ENCODE results near the gene IQGAP3. TPM values are rescaled to one million over a fixed set of nuclear protein-coding genes. Genes with fewer than 3 reads are reported as not detected.

IQGAP3 gene
- total and polyA plus RNA-seq, 2 donors (not counting 1 experiment from before 2014, with no cell fraction given), result 0.07 to 0.12 TPM

DNA sequence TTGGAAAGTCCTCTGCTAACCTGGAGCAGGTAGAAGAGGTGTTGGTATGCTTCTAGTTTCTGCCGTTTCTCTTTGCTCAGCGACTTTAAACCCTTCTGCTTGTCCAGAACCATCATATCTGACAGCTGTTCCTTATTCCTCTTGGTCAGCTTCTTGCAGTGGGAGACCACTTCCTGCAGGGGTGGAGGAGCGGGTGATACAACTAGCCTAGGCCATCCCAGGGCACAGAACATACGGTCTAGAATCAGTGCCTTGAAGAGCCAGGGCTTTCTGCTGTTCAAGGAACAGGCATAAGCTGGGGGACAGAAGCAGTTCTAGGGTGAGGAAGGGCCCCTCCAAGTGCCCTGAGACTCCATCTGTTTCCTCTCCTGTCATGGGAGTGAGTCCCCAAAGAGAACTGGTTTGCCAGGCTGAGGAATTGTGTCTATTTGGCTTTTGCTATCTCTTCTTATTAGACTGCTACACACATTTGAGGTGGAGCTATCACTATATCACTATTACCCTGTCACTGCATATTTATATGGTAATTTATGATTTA, 32.5 kb downstream of the IQGAP3 start:
- H3K4me2 ChIP-seq (replicated peaks; ENCODE audit: low read depth, low read length, poor library complexity, severe bottlenecking), result no peak overlapping the region
- H3K27me3 ChIP-seq (replicated peaks in 1 of 4; ENCODE audit: control extremely low read depth in 1 of 4, control insufficient read depth in 3 of 4, insufficient read depth in 4 of 4, low read length in 3 of 4), result no peaks in the 10 kb centered on the region
- Mint-ChIP-seq H3K27ac (no peak overlapping the region), H3K27me3 (no peaks in the 10 kb centered on the region), H3K9me3 (ENCODE audit: insufficient read depth) (no peaks in the 10 kb centered on the region), H3K4me3 (no peak overlapping the region), H3K4me1 (no peaks in the 10 kb centered on the region)
- no peaks in the 10 kb centered on the region for H3K4me1 ChIP-seq (ENCODE audit: control insufficient read depth in 2 of 2, insufficient read depth in 2 of 2, low read length in 2 of 2)
- H3K27ac ChIP-seq (ENCODE audit: low read length in 2 of 2), result no peak overlapping the region
- no peaks in the 10 kb centered on the region for H3K9me3 ChIP-seq (ENCODE audit: control extremely low read depth in 1 of 3, control insufficient read depth in 2 of 3, insufficient read depth in 1 of 3, low read length in 2 of 3)
- ATAC-seq (ENCODE audit: low read depth) (no peak), DNase-seq (no peak)
- H4K20me1 ChIP-seq (ENCODE audit: control insufficient read depth, insufficient read depth, low read length, poor library complexity, severe bottlenecking), result no peaks in the 10 kb centered on the region
- no peak overlapping the region for H3K4me3 ChIP-seq (ENCODE audit: control extremely low read depth in 1 of 5, extremely low read depth in 1 of 5, insufficient read depth in 1 of 5, low read depth in 2 of 5, low read length in 4 of 5)
- ChIA-PET CTCF (no interaction called here), POLR2A (no interaction called here)
- H3K79me2 ChIP-seq (ENCODE audit: control insufficient read depth, insufficient read depth, low read length), result no peaks in the 10 kb centered on the region
- no peak overlapping the region for H3K9ac ChIP-seq (ENCODE audit: low read length)
- intact Hi-C loops (cut with micrococcal nuclease), result no loop called here
- no peak overlapping the region for H2AFZ ChIP-seq (ENCODE audit: insufficient read depth, low read depth, low read length, poor library complexity, severe bottlenecking)
- no peaks in the 10 kb centered on the region for H3K36me3 ChIP-seq (replicated peaks in 1 of 2; ENCODE audit: control extremely low read depth in 1 of 2, control insufficient read depth in 1 of 2, extremely low read depth in 1 of 2, insufficient read depth in 2 of 2, low read length in 1 of 2)
- 56% methylated on average over 3 of the region's 4 CpGs for WGBS (ENCODE audit: insufficient coverage)
- no peak for TF ChIP-seq EZH2 (IDR thresholded peaks at IDR 0.05; ENCODE audit: borderline replicate concordance, insufficient read depth, low read depth, low read length, poor library complexity, severe bottlenecking)
- TF ChIP-seq, protein P1, sequence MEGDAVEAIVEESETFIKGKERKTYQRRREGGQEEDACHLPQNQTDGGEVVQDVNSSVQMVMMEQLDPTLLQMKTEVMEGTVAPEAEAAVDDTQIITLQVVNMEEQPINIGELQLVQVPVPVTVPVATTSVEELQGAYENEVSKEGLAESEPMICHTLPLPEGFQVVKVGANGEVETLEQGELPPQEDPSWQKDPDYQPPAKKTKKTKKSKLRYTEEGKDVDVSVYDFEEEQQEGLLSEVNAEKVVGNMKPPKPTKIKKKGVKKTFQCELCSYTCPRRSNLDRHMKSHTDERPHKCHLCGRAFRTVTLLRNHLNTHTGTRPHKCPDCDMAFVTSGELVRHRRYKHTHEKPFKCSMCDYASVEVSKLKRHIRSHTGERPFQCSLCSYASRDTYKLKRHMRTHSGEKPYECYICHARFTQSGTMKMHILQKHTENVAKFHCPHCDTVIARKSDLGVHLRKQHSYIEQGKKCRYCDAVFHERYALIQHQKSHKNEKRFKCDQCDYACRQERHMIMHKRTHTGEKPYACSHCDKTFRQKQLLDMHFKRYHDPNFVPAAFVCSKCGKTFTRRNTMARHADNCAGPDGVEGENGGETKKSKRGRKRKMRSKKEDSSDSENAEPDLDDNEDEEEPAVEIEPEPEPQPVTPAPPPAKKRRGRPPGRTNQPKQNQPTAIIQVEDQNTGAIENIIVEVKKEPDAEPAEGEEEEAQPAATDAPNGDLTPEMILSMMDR (IDR thresholded peaks at IDR 0.05), result no peak

DNA sequence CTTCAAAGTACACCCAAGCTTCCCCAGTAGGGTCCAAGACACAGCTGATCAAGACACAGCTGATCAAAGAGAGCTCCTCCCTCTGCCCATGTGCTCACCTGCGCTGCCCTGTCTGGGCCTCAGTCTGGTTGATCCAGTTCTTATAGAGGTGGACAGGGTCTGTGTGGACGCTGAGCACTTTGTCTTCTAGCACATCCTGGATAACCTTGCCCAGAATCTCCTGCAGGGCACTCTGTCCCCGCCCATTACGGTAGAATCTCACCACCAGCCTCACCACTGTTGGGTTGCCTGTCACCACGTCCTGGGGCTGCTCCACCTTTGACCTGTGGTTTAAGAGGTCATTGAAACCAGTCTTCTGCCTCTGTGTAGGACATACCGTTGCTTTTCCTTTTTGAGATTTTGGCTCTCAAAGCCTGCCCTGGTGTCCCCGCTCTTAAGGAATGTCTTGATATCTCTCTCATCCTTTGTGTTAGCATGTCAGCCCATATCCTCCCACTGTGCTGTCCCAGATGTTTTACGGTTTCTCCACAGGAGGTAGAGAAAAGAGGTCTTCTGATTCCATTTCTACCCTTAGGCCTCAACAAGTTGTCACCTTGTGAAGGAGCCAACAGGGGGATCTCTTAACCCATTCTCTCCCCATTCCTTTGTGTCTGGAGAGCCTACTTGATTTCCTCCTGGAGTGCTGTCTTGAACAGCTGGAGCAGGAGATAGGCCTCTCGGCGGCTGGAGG, 33.5 kb downstream of the IQGAP3 start:
- no peaks in the 10 kb centered on the region for H3K4me1 ChIP-seq (ENCODE audit: control insufficient read depth in 2 of 2, insufficient read depth in 2 of 2, low read length in 2 of 2)
- no peaks in the 10 kb centered on the region for H3K9me3 ChIP-seq (ENCODE audit: control extremely low read depth in 1 of 3, control insufficient read depth in 2 of 3, insufficient read depth in 1 of 3, low read length in 2 of 3)
- ATAC-seq (ENCODE audit: low read depth) (no peak), DNase-seq (no peak)
- H3K27me3 Mint-ChIP-seq, result no peaks in the 10 kb centered on the region
- intact Hi-C loops (cut with micrococcal nuclease), result no loop called here
- H3K27ac Mint-ChIP-seq, result no peak overlapping the region
- no peak overlapping the region for H3K9ac ChIP-seq (ENCODE audit: low read length)
- TF ChIP-seq, protein P1 (IDR thresholded peaks at IDR 0.05), result no peak
- no peak for TF ChIP-seq EZH2 (IDR thresholded peaks at IDR 0.05; ENCODE audit: borderline replicate concordance, insufficient read depth, low read depth, low read length, poor library complexity, severe bottlenecking)
- no peak overlapping the region for H3K27ac ChIP-seq (ENCODE audit: low read length in 2 of 2)
- no peaks in the 10 kb centered on the region for H3K79me2 ChIP-seq (ENCODE audit: control insufficient read depth, insufficient read depth, low read length)
- H3K9me3 Mint-ChIP-seq (ENCODE audit: insufficient read depth), result no peaks in the 10 kb centered on the region
- 99% methylated on average over 7 of the region's 10 CpGs for WGBS (ENCODE audit: insufficient coverage)
- H3K4me3 Mint-ChIP-seq, result no peak overlapping the region
- no peaks in the 10 kb centered on the region for H3K36me3 ChIP-seq (replicated peaks in 1 of 2; ENCODE audit: control extremely low read depth in 1 of 2, control insufficient read depth in 1 of 2, extremely low read depth in 1 of 2, insufficient read depth in 2 of 2, low read length in 1 of 2)
- H3K4me3 ChIP-seq (ENCODE audit: control extremely low read depth in 1 of 5, extremely low read depth in 1 of 5, insufficient read depth in 1 of 5, low read depth in 2 of 5, low read length in 4 of 5), result no peak overlapping the region
- H2AFZ ChIP-seq (ENCODE audit: insufficient read depth, low read depth, low read length, poor library complexity, severe bottlenecking), result no peak overlapping the region
- H3K4me1 Mint-ChIP-seq, result no peaks in the 10 kb centered on the region
- POLR2A ChIA-PET, result no interaction called here
- no peaks in the 10 kb centered on the region for H4K20me1 ChIP-seq (ENCODE audit: control insufficient read depth, insufficient read depth, low read length, poor library complexity, severe bottlenecking)
- H3K4me2 ChIP-seq (replicated peaks; ENCODE audit: low read depth, low read length, poor library complexity, severe bottlenecking), result no peak overlapping the region
- CTCF ChIA-PET, result no interaction called here
- no peaks in the 10 kb centered on the region for H3K27me3 ChIP-seq (replicated peaks in 1 of 4; ENCODE audit: control extremely low read depth in 1 of 4, control insufficient read depth in 3 of 4, insufficient read depth in 4 of 4, low read length in 3 of 4)
